H1 (cell line): ENCODE measurements around the gene HOXB13. TPM values are rescaled to one million over a fixed set of nuclear protein-coding genes. Genes with fewer than 3 reads are reported as not detected.

ENCODE experiments used
- CTCF ChIA-PET: fragments of 300-600 bp; sonication (Branson Sonifier 250); formaldehyde crosslinking; loops from one replicate; lab custom pipeline; 2021; ENCODE audit not compliant: partially characterized antibody; lab: Charles Lee
- POLR2A ChIA-PET: fragments of 300-600 bp; sonication (Branson Sonifier 250); formaldehyde crosslinking; loops from one replicate; lab custom pipeline; 2021; ENCODE audit warnings: inconsistent platforms; ENCODE audit not compliant: partially characterized antibody; lab: Charles Lee
- DNase-seq, 2 experiments: peaks; one replicate each; pipeline versions ENCODE4 v3.0.0 to v3.0.0-alpha.2; 2010 to 2022; ENCODE audit warnings: low spot score in 2 of 2, low read depth in 1 of 2, mixed read lengths in 1 of 2
- FAIRE-seq: peaks from 2 replicates; lab custom pipeline; 2011; peaks lifted over from hg19 to GRCh38; lab: Jason Lieb, UNC
- H2AFZ ChIP-seq: 2 replicates; pipeline ENCODE4 v1.8.1; 2012; ENCODE audit warnings: low read length, inconsistent platforms
- H2AK5ac ChIP-seq: 2 replicates; pipeline ENCODE4 v1.6.1; 2013; ENCODE audit warnings: low read depth, low read length
- H2BK120ac ChIP-seq: replicated peaks from 2 replicates; pipeline ENCODE3; 2013; ENCODE audit warnings: low read depth, low read length, inconsistent platforms
- H2BK12ac ChIP-seq: 2 replicates; pipeline ENCODE4 v1.6.1; 2013; ENCODE audit warnings: low read depth, low read length
- H2BK15ac ChIP-seq: 2 replicates; pipeline ENCODE4 v1.6.1; 2013; ENCODE audit warnings: low read length
- H2BK20ac ChIP-seq: 2 replicates; pipeline ENCODE4 v1.6.1; 2013; ENCODE audit warnings: low read length
- H2BK5ac ChIP-seq: 2 replicates; pipeline ENCODE4 v1.6.1; 2013; ENCODE audit warnings: low read depth, low read length
- H3K14ac ChIP-seq: 2 replicates; pipeline ENCODE4 v1.6.1; 2013; ENCODE audit warnings: inconsistent platforms; ENCODE audit not compliant: insufficient read length
- H3K18ac ChIP-seq: 2 replicates; pipeline ENCODE4 v1.6.1; 2013; ENCODE audit warnings: low read length; ENCODE audit errors: extremely low read depth
- H3K23ac ChIP-seq: 2 replicates; pipeline ENCODE4 v1.6.1; 2013; ENCODE audit warnings: inconsistent platforms; ENCODE audit not compliant: insufficient read length
- H3K23me2 ChIP-seq: 2 replicates; pipeline ENCODE4 v1.6.1; 2013; ENCODE audit warnings: low read depth, low read length
- H3K27ac ChIP-seq: 2 replicates; pipeline ENCODE4 v1.6.1; 2011; ENCODE audit warnings: low read depth, low read length, inconsistent platforms
- H3K27me3 ChIP-seq, 4 experiments: replicated peaks in 1 of 4; 1 replicate in 1 of 4; 2 replicates in 3 of 4; pipeline versions ENCODE4 v1.6.1 to v1.8.1; 2011 to 2013; ENCODE audit warnings: low read length in 3 of 4, mild to moderate bottlenecking in 3 of 4, inconsistent platforms in 2 of 4, mixed read lengths in 2 of 4, moderate library complexity in 1 of 4; ENCODE audit not compliant: control insufficient read depth in 3 of 4, insufficient read depth in 3 of 4; ENCODE audit errors: extremely low read depth in 1 of 4
- H3K36me3 ChIP-seq, 4 experiments: 2 replicates each; pipeline versions ENCODE4 v1.6.1 to v1.8.1; 2011 to 2013; ENCODE audit warnings: mild to moderate bottlenecking in 4 of 4, low read length in 3 of 4, moderate library complexity in 2 of 4, control low read depth in 1 of 4, inconsistent platforms in 1 of 4; ENCODE audit not compliant: insufficient read depth in 4 of 4, control insufficient read depth in 2 of 4
- H3K4ac ChIP-seq: replicated peaks from 2 replicates; pipeline ENCODE3; 2013; ENCODE audit warnings: low read length, low read depth, mixed read lengths, inconsistent platforms; ENCODE audit not compliant: insufficient read length
- H3K4me1 ChIP-seq, 4 experiments: replicated peaks in 1 of 4; 1 replicate in 1 of 4; 2 replicates in 3 of 4; pipeline versions ENCODE4 v1.6.1 to v1.8.1; 2011 to 2013; ENCODE audit warnings: low read length in 3 of 4, inconsistent platforms in 2 of 4, mixed read lengths in 1 of 4; ENCODE audit not compliant: insufficient read depth in 4 of 4, control insufficient read depth in 3 of 4
- H3K4me2 ChIP-seq, 2 experiments: 2 replicates each; pipeline versions ENCODE4 v1.6.1 to v1.8.1; 2011 to 2013; ENCODE audit warnings: low read depth in 2 of 2, low read length in 2 of 2, control low read depth in 1 of 2, inconsistent platforms in 1 of 2, mild to moderate bottlenecking in 1 of 2; ENCODE audit not compliant: insufficient read depth in 1 of 2
- H3K4me3 ChIP-seq, 4 experiments: fragments of 200-600, 300-600 bp in 1 of 4; sonication (generic), shearing (Covaris generic), sonication (Bioruptor Twin) in 1 of 4; 2 replicates each; pipeline versions ENCODE4 v1.5.1 to v1.8.1; 2011 to 2016; ENCODE audit warnings: low read length in 4 of 4, low read depth in 3 of 4, control low read depth in 2 of 4, inconsistent platforms in 2 of 4, mild to moderate bottlenecking in 2 of 4, mixed read lengths in 1 of 4, moderate library complexity in 1 of 4; ENCODE audit not compliant: insufficient read depth in 2 of 4; ENCODE audit errors: extremely low read depth in 1 of 4
- H3K56ac ChIP-seq: replicated peaks from 2 replicates; pipeline ENCODE3; 2013; ENCODE audit warnings: low read depth, mild to moderate bottlenecking, mixed read lengths, low read length, inconsistent platforms; ENCODE audit not compliant: insufficient read length
- H3K79me1 ChIP-seq: 2 replicates; pipeline ENCODE4 v1.6.1; 2013; ENCODE audit warnings: low read depth, low read length, control low read depth
- H3K79me2 ChIP-seq, 2 experiments: 2 replicates each; pipeline versions ENCODE4 v1.6.1 to v1.8.1; 2012 to 2013; ENCODE audit warnings: low read length in 2 of 2, mild to moderate bottlenecking in 2 of 2, inconsistent platforms in 1 of 2; ENCODE audit not compliant: insufficient read depth in 2 of 2, control insufficient read depth in 1 of 2
- H3K9ac ChIP-seq, 4 experiments: replicated peaks in 1 of 4; 1 replicate in 1 of 4; 2 replicates in 3 of 4; pipeline versions ENCODE4 v1.6.1 to v1.8.1; 2011 to 2013; ENCODE audit warnings: low read depth in 3 of 4, low read length in 3 of 4, control low read depth in 2 of 4, mild to moderate bottlenecking in 2 of 4, moderate library complexity in 2 of 4, inconsistent platforms in 1 of 4; ENCODE audit errors: extremely low read depth in 1 of 4
- H3K9me3 ChIP-seq, 2 experiments: 2 replicates each; pipeline versions ENCODE4 v1.6.1 to v1.8.1; 2012 to 2013; ENCODE audit warnings: mild to moderate bottlenecking in 2 of 2, moderate library complexity in 2 of 2, control low read depth in 1 of 2, inconsistent platforms in 1 of 2, low read depth in 1 of 2, low read length in 1 of 2, mixed read lengths in 1 of 2; ENCODE audit not compliant: insufficient read depth in 2 of 2
- H4K20me1 ChIP-seq, 2 experiments: replicated peaks in 1 of 2; 2 replicates each; pipeline versions ENCODE3 to v1.8.1; 2011 to 2013; ENCODE audit warnings: inconsistent platforms in 2 of 2, low read length in 2 of 2, mild to moderate bottlenecking in 1 of 2; ENCODE audit not compliant: insufficient read depth in 2 of 2, control insufficient read depth in 1 of 2
- H4K5ac ChIP-seq: 2 replicates; pipeline ENCODE4 v1.6.1; 2013; ENCODE audit warnings: low read length, low read depth, mixed read lengths, inconsistent platforms; ENCODE audit not compliant: insufficient read length
- H4K8ac ChIP-seq: 2 replicates; pipeline ENCODE4 v1.8.0; 2013; ENCODE audit warnings: mild to moderate bottlenecking, moderate library complexity, low read length, inconsistent platforms; ENCODE audit not compliant: insufficient read depth; ENCODE audit errors: extremely low read depth
- H4K91ac ChIP-seq: replicated peaks from 2 replicates; pipeline ENCODE3; 2013; ENCODE audit warnings: low read length, mixed read lengths, inconsistent platforms; ENCODE audit not compliant: insufficient read length
- BACH1 ChIP-seq: IDR thresholded peaks from 2 replicates; pipeline ENCODE4 v1.6.1; 2012; ENCODE audit warnings: low read length, improper control_type of control experiment
- CEBPB ChIP-seq: IDR thresholded peaks from 2 replicates; pipeline ENCODE4 v1.6.1; 2012; ENCODE audit warnings: low read depth, low read length
- CHD2 ChIP-seq: IDR thresholded peaks from 2 replicates; pipeline ENCODE4 v1.6.1; 2012; ENCODE audit warnings: low read length, improper control_type of control experiment
- CREB1 ChIP-seq: IDR thresholded peaks from 2 replicates; pipeline ENCODE4 v1.6.1; 2012; ENCODE audit warnings: inconsistent platforms
- EP300 ChIP-seq, 2 experiments: IDR thresholded peaks; 1 replicate in 1 of 2; 2 replicates in 1 of 2; pipeline ENCODE4 v1.6.1; 2011 to 2012; ENCODE audit warnings: low read depth in 2 of 2, low read length in 2 of 2, mild to moderate bottlenecking in 2 of 2, borderline replicate concordance in 1 of 2, inconsistent platforms in 1 of 2, moderate library complexity in 1 of 2
- HDAC2 ChIP-seq, 2 experiments: fragments of 300-600 bp in 1 of 2; sonication (generic) in 1 of 2; IDR thresholded peaks; 2 replicates each; pipeline ENCODE4 v1.6.1; 2011 to 2012; ENCODE audit warnings: low read depth in 2 of 2, low read length in 2 of 2, mild to moderate bottlenecking in 2 of 2, moderate library complexity in 2 of 2, borderline replicate concordance in 1 of 2, inconsistent platforms in 1 of 2
- JUND ChIP-seq: IDR thresholded peaks from 2 replicates; pipeline ENCODE4 v1.6.1; 2011; ENCODE audit warnings: mild to moderate bottlenecking, improper control_type of control experiment, low read length
- MAX ChIP-seq: IDR thresholded peaks from 2 replicates; pipeline ENCODE4 v1.6.1; 2012; ENCODE audit warnings: inconsistent platforms
- NRF1 ChIP-seq: IDR thresholded peaks from 2 replicates; pipeline ENCODE4 v1.6.1; 2011; ENCODE audit warnings: mild to moderate bottlenecking, low read depth, low read length, improper control_type of control experiment
- RAD21 ChIP-seq, 2 experiments: IDR thresholded peaks in 1 of 2; conservative IDR thresholded peaks in 1 of 2; 2 replicates each; pipeline ENCODE4 v1.6.1; 2011; ENCODE audit warnings: low read depth in 2 of 2, low read length in 2 of 2, improper control_type of control experiment in 1 of 2, inconsistent platforms in 1 of 2, mild to moderate bottlenecking in 1 of 2, moderate library complexity in 1 of 2
- RFX5 ChIP-seq: IDR thresholded peaks from 2 replicates; pipeline ENCODE4 v1.6.1; 2011; ENCODE audit warnings: low read depth, low read length, improper control_type of control experiment, borderline replicate concordance
- RNF2 ChIP-seq: fragments of 200-900, 300-1000 bp; sonication (generic); IDR thresholded peaks from 2 replicates; pipeline ENCODE4 v1.7.1; 2016; ENCODE audit warnings: borderline replicate concordance, low read depth, mild to moderate bottlenecking, antibody characterized with exemption, low read length; ENCODE audit not compliant: poor library complexity, severe bottlenecking; ENCODE audit errors: missing control alignments
- SIX5 ChIP-seq: IDR thresholded peaks from 2 replicates; pipeline ENCODE4 v1.6.1; 2011; ENCODE audit warnings: mild to moderate bottlenecking, low read depth, low read length
- SP4 ChIP-seq: IDR thresholded peaks from 2 replicates; pipeline ENCODE4 v1.6.1; 2012; ENCODE audit warnings: low read length, inconsistent platforms
- TBP ChIP-seq: IDR thresholded peaks from 2 replicates; pipeline ENCODE4 v1.6.1; 2011; ENCODE audit warnings: low read depth, low read length, improper control_type of control experiment
- polyA plus RNA-seq, 7 experiments: library from polyadenylated mRNA; depleted of rRNA in 3 of 7; stranded (reverse) in 5 of 7; unstranded in 2 of 7; fragments of >200 nt in 5 of 7; fragments of 200-250 nt in 2 of 7; gene quantifications; 1 replicate in 5 of 7; 2 replicates in 1 of 7; 4 replicates in 1 of 7; pipeline versions ENCODE4 v1.2.1 to v1.2.3, GENCODE V29; 2011 to 2013; ENCODE audit warnings: missing spikeins in 2 of 7, mixed read lengths in 2 of 7
- total RNA-seq: library from RNA; stranded (reverse); fragmentation: NEBNext Ultra II Directional; extraction: Animal tissue kit (Norgen Biotek cat#: 25700); gene quantifications from 2 replicates; pipeline ENCODE4 v1.2.1, GENCODE V29; 2021

The HOXB13 gene
- total and polyA plus RNA-seq, 2 of the 8 experiments (the other 6 are each of a cell fraction or from before 2014, with no cell fraction given): not detected

DNA sequence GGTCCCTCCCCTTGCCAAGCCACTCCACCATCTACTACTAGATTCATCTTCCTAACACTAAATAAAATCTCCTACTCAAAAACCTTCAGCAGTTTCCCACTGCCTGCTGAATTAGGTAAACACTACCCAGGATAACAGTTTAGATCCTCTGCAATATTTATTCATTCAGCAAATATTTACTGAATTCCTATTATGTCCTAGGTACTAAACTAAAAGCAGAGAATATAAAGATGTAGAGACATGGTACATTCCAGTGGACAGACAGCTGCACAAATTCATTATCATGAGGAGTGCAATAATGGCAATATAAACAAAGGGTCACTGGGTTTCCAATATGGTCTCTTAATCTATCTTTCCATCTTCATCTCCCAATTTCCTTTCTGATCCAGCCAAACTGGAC is 30.7 kb upstream of the HOXB13 start:
- FAIRE-seq: no peak
- no peak overlapping the region for H3K27ac ChIP-seq
- CTCF ChIA-PET: interaction anchor here (1.9 to 18.8 kb wide), 3 partner anchors 8 to 35 kb away, joined by 8 to 186 read pairs (median 15); no protein-coding TSS in a partner anchor
- H3K79me2 ChIP-seq: no peaks in the 10 kb centered on the region
- peaks cover 0 to 3% (median 1%) of the 10 kb centered on the region in 4 experiments; a peak in 2 of 7 replicates for H3K4me1 ChIP-seq
- no peak overlapping the region for H3K14ac ChIP-seq
- no peak overlapping the region for H3K4me2 ChIP-seq
- peaks cover 2% of the 10 kb centered on the region; the same call in 1 of the 2 replicates for H3K23me2 ChIP-seq
- no peak overlapping the region for H3K18ac ChIP-seq
- no peaks in the 10 kb centered on the region; a peak in 1 of 8 replicates for H3K36me3 ChIP-seq
- no peak for DNase-seq
- peaks cover 2 to 9% of the 10 kb centered on the region in 2 experiments for H4K20me1 ChIP-seq
- H2BK12ac ChIP-seq: no peak overlapping the region
- H3K4ac ChIP-seq: no peak overlapping the region
- no peak overlapping the region for H2AFZ ChIP-seq
- no peak overlapping the region for H4K8ac ChIP-seq
- no peak overlapping the region for H2BK15ac ChIP-seq
- H3K27me3 ChIP-seq: peaks cover 40 to 67% (median 60%) of the 10 kb centered on the region in 4 experiments
- no peak overlapping the region for H4K91ac ChIP-seq
- H3K79me1 ChIP-seq: no peaks in the 10 kb centered on the region
- no peak overlapping the region for H2BK5ac ChIP-seq
- no peak overlapping the region for H3K23ac ChIP-seq
- no peak overlapping the region for H2BK120ac ChIP-seq
- H3K4me3 ChIP-seq: no peak overlapping the region
- no peaks in the 10 kb centered on the region for H3K9me3 ChIP-seq
- POLR2A ChIA-PET: no interaction called here
- H4K5ac ChIP-seq: no peak overlapping the region
- H2BK20ac ChIP-seq: no peak overlapping the region
- H3K56ac ChIP-seq: no peak overlapping the region
- no peak overlapping the region for H3K9ac ChIP-seq
- H2AK5ac ChIP-seq: no peak overlapping the region
- TF ChIP-seq SIX5 (no peak), CREB1 (no peak), CEBPB (no peak), TBP (no peak), RFX5 (no peak), EP300 (IDR thresholded peaks at IDR 0.05; ENCODE audit: borderline replicate concordance in 1 of 2, low read depth in 2 of 2, low read length in 2 of 2) (no peak), SP4 (no peak), HDAC2 (IDR thresholded peaks at IDR 0.05; ENCODE audit: borderline replicate concordance in 1 of 2, low read depth in 2 of 2, low read length in 2 of 2) (no peak), CHD2 (no peak), RNF2 (no peak), JUND (no peak), BACH1 (no peak), NRF1 (no peak), RAD21 (IDR thresholded peaks at IDR 0.05 in 1 of 2, conservative IDR thresholded peaks at IDR 0.05 in 1 of 2; ENCODE audit: low read depth in 2 of 2, low read length in 2 of 2) (no peak), MAX (no peak)
